ENCODE measurements around the gene TBC1D10A.

Gene TBC1D10A

GRCh38 chr22:30296324-30296723 is 30.4 kb downstream of the TBC1D10A start:
- H3K9me3 ChIP-seq (ENCODE audit: low read depth, low read length), result no peaks in the 10 kb centered on the region
- TF ChIP-seq FOXP2 (optimal IDR thresholded peaks at IDR 0.05; ENCODE audit: control extremely low read depth, extremely low read length, insufficient read depth) (no peak), EZH2 (IDR thresholded peaks at IDR 0.05) (no peak), POLR2AphosphoS5 (IDR thresholded peaks at IDR 0.05; ENCODE audit: borderline replicate concordance, low read depth, low read length) (no peak)
- H3K36me3 ChIP-seq (ENCODE audit: insufficient read depth, low read length), result no peaks in the 10 kb centered on the region
- no peak for DNase-seq (ENCODE audit: low read depth, low spot score)
- no peak overlapping the region for H3K4me3 ChIP-seq
- no peak overlapping the region for H3K9ac ChIP-seq (ENCODE audit: insufficient read length)
- H3K27ac ChIP-seq, result no peak overlapping the region

DNA sequence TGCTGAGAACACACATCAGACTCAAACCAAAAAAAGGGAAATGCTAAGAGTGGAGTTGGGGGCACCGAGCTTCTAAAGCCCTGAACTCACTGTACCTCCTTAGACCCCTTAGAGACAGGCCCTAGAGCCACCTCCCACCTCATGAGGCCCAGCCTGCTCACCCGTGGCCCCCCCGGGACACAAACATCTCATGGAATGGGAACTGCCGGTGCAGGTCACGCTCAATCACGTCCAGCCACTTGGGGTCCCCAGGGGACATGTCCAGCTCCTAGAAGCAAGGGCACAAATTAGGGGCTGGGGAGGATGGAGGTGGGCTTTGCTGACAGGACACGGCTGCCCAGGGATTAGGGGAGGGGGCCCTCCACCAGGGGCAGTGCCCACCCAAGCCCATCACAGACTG is 31.2 kb downstream of the TBC1D10A start:
- no peak overlapping the region for H3K27ac ChIP-seq

GRCh38 chr22:30294830-30295229 is 31.9 kb downstream of the TBC1D10A start:
- Histone ChIP-seq H3K27ac (no peak overlapping the region), H3K4me3 (no peak overlapping the region), H3K36me3 (ENCODE audit: insufficient read depth, low read length) (no peaks in the 10 kb centered on the region), H3K9ac (ENCODE audit: insufficient read length) (no peak overlapping the region), H3K9me3 (ENCODE audit: low read depth, low read length) (no peaks in the 10 kb centered on the region)
- no peak for DNase-seq (ENCODE audit: low read depth, low spot score)
- no peak for TF ChIP-seq EZH2 (IDR thresholded peaks at IDR 0.05)
- TF ChIP-seq POLR2AphosphoS5 (IDR thresholded peaks at IDR 0.05; ENCODE audit: borderline replicate concordance, low read depth, low read length), result no peak
- TF ChIP-seq FOXP2 (optimal IDR thresholded peaks at IDR 0.05; ENCODE audit: control extremely low read depth, extremely low read length, insufficient read depth), result no peak

More for the DNA sequence above, 31.2 kb downstream of the TBC1D10A start:
- no peak for DNase-seq (ENCODE audit: low read depth, low spot score)
- no peak overlapping the region for H3K4me3 ChIP-seq
- H3K9ac ChIP-seq (ENCODE audit: insufficient read length), result no peak overlapping the region
- TF ChIP-seq FOXP2 (optimal IDR thresholded peaks at IDR 0.05; ENCODE audit: control extremely low read depth, extremely low read length, insufficient read depth) (no peak), POLR2AphosphoS5 (IDR thresholded peaks at IDR 0.05; ENCODE audit: borderline replicate concordance, low read depth, low read length) (no peak), EZH2 (IDR thresholded peaks at IDR 0.05) (no peak)
- no peaks in the 10 kb centered on the region for H3K9me3 ChIP-seq (ENCODE audit: low read depth, low read length)
- H3K36me3 ChIP-seq (ENCODE audit: insufficient read depth, low read length), result no peaks in the 10 kb centered on the region

- Histone ChIP-seq H3K9me3 (ENCODE audit: low read depth, low read length) (no peaks in the 10 kb centered on the region), H3K27ac (no peak overlapping the region), H3K4me3 (no peak overlapping the region), H3K9ac (ENCODE audit: insufficient read length) (no peak overlapping the region), H3K36me3 (ENCODE audit: insufficient read depth, low read length) (no peaks in the 10 kb centered on the region)
- no peak for TF ChIP-seq EZH2 (IDR thresholded peaks at IDR 0.05)
- no peak for TF ChIP-seq POLR2AphosphoS5 (IDR thresholded peaks at IDR 0.05; ENCODE audit: borderline replicate concordance, low read depth, low read length)
- no peak for TF ChIP-seq FOXP2 (optimal IDR thresholded peaks at IDR 0.05; ENCODE audit: control extremely low read depth, extremely low read length, insufficient read depth)
- DNase-seq (ENCODE audit: low read depth, low spot score), result no peak
Measured at GRCh38 chr22:30294066-30294465, 32.7 kb downstream of the TBC1D10A start.

DNA sequence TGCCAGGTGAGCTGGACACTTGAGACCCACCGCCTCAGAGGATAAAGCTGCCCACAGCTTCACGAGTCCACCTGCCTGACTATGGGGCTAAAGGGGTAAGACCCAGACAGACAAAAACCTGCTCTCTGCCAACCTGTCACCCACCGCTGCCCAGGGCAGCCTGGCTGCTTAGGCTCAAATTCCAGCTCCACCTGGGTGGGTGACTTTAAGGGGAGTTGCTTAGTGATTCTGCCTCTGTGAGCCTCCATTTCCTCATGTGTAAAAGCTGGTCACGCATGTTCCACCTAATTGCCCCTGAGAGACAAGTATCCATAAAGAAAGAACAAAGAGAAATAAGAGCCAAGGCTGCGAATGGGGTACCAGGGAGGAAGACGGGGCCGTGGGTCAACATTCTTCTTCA is 33.7 kb downstream of the TBC1D10A start:
- H3K9ac ChIP-seq (ENCODE audit: insufficient read length), result no peak overlapping the region
- no peak overlapping the region for H3K4me3 ChIP-seq
- H3K36me3 ChIP-seq (ENCODE audit: insufficient read depth, low read length), result no peaks in the 10 kb centered on the region
- no peak overlapping the region for H3K27ac ChIP-seq
- no peak for DNase-seq (ENCODE audit: low read depth, low spot score)
- TF ChIP-seq EZH2 (IDR thresholded peaks at IDR 0.05) (no peak), FOXP2 (optimal IDR thresholded peaks at IDR 0.05; ENCODE audit: control extremely low read depth, extremely low read length, insufficient read depth) (no peak), POLR2AphosphoS5 (IDR thresholded peaks at IDR 0.05; ENCODE audit: borderline replicate concordance, low read depth, low read length) (no peak)
- no peaks in the 10 kb centered on the region for H3K9me3 ChIP-seq (ENCODE audit: low read depth, low read length)

GRCh38 chr22:30292069-30292970 is 34.4 kb downstream of the TBC1D10A start:
- Histone ChIP-seq H3K27ac (no peak overlapping the region), H3K36me3 (ENCODE audit: insufficient read depth, low read length) (no peaks in the 10 kb centered on the region)

DNA sequence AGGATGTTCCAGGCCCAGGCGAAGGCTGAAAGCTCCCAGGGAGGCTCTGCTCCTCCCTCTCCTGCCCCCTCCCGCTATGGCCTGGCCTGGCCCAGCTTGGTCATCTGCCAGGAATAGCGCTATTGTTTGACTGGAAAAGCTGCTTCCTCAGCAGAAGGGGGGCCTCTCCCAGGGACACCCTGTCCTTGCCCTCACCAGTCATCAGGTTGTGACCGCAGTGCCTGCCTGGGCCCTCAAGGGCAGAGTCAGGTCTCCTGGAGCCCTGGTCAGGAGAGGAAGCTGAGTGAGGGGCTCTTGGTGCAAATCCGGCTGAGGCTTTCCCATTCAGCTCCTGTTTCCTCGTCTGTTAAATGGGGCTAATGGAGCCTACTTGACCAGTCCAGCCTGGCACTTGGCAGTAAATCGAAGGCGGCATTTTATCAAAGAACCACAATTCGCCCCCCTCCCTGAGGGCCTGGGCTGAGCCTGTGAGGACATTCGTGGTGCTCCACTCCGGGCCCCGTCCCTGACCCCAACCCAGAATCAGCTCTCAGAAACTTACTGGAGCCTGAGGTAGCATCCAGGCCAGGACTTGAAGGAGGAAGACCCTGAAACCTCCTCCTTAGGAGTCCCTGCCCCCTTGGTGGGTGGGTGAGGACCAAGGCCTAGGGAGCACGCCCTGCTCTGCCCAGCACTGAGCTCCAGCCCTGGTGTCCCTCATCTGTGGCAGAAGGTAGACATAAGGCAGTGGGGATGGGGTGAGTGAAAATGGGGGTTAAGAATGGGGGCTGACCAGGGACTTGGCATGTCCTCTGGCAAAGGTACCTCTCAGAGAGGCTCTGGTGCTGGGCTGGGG is 35.5 kb downstream of the TBC1D10A start:
- H3K4me3 ChIP-seq, result no peak overlapping the region
- no peak overlapping the region for H3K27ac ChIP-seq
- no peak overlapping the region for H3K9ac ChIP-seq (ENCODE audit: insufficient read length)
- DNase-seq (ENCODE audit: low read depth, low spot score), result no peak
- no peaks in the 10 kb centered on the region for H3K9me3 ChIP-seq (ENCODE audit: low read depth, low read length)
- H3K36me3 ChIP-seq (ENCODE audit: insufficient read depth, low read length), result no peaks in the 10 kb centered on the region
- TF ChIP-seq EZH2 (IDR thresholded peaks at IDR 0.05) (no peak), POLR2AphosphoS5 (IDR thresholded peaks at IDR 0.05; ENCODE audit: borderline replicate concordance, low read depth, low read length) (no peak), FOXP2 (optimal IDR thresholded peaks at IDR 0.05; ENCODE audit: control extremely low read depth, extremely low read length, insufficient read depth) (no peak)

More at GRCh38 chr22:30292069-30292970, 34.4 kb downstream of the TBC1D10A start:
- H3K4me3 ChIP-seq, result no peak overlapping the region
- no peaks in the 10 kb centered on the region for H3K9me3 ChIP-seq (ENCODE audit: low read depth, low read length)
- no peak for DNase-seq (ENCODE audit: low read depth, low spot score)
- TF ChIP-seq EZH2 (IDR thresholded peaks at IDR 0.05) (no peak), POLR2AphosphoS5 (IDR thresholded peaks at IDR 0.05; ENCODE audit: borderline replicate concordance, low read depth, low read length) (no peak), FOXP2 (optimal IDR thresholded peaks at IDR 0.05; ENCODE audit: control extremely low read depth, extremely low read length, insufficient read depth) (no peak)
- H3K9ac ChIP-seq (ENCODE audit: insufficient read length), result no peak overlapping the region
